NCI-H446 (cell line): ENCODE measurements around the gene CDK5RAP2.
"Not testable (repeated sequence)": the region's sequence is repeated elsewhere in the genome, so short reads cannot be mapped to it uniquely, and the experiment has no call there.

Source experiments
- DNase-seq, 2 experiments: peaks; one replicate each; lab custom pipeline; 2025; lab: John Stamatoyannopoulos, UW

CDK5RAP2 gene

DNA sequence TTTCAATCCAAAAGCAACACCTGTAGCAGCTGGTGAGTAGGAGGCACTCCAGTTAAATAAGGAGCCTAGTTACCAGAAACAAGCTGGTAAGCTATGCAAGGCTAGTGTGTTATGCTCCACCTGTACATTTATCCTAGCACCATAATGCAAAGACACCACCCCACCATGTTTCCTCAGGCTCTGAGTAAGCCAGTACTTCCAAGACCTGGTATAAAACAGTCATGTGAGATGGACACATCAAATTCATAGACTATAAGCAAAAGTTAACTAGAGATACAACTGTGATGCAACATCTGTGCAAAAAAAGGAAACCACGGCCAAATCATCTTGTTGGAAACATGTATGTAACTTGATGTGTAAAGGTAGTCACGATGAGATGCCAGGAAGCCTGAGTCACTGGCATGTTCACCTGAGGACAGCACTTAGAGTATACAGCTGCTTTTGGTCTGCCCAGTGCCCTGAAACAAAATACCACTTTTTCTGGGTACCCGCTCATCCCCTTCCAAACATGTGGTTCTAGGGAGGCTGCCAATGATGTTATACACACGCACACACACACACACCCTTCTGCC lies 66.1 kb downstream of the CDK5RAP2 start:
- DNase-seq: no peak

DNA sequence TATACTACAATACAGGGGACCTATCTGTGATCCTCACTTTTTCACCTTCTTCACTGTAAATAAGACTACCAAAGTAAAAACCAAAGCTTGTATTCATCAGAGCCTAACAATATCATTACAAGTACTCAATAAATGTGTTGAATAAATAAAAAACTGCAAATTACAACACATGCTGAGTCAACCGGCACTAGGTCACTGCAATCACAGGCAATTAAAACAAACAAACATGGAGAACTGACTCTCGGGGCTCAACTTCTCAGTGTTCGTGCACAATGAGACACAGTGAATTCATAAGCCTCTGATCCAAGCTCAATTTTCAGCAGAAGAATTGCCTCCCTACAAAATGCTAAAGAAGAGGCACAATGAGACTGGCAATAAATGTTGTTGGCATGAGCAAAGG lies 69.2 kb downstream of the CDK5RAP2 start:
- no peak for DNase-seq

DNA sequence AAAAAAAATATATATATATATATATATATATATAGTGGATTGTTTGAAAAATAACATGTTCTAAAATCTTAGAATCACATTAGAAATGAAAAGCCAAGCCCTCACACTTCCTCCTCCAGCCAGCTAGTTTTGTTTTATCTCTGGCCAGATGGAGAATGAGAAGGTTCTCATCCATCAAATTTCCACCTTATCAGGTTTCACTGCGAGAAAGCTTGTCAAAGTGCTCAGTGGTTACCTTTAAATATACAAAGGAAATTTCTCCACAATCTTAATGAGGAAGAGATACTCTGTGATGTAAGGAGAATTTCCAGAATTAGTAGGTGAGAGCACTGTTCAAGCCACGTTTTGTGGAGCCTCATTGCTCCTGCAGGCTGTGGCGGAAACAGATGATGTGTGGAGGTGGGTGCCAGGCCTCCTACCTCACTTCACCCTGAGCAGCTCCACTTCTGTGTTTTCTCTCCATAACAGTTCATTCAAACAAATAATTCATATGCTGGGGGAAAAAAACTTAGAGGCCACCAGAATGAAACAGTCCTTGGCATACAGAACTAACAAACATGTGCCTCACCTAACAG lies 71.9 kb downstream of the CDK5RAP2 start:
- no peak for DNase-seq

DNA sequence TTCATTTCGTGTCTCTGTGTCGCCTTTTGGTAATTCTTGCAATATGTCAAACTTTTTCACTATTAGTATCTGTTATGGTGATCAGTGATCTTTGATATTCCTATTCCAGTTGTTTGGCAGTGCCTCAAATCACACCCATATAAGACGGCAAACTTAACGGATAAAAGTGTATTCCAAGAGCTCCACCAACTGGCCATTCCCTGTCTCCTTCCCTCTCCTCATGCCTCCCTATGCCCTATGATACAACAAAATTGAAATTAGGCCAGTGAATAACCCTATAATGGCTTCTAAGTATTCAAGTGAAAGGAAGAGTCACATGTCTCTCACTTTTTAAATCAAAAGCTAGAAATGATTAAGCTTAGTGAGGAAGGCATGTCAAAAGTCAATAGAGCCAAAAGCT lies 74.8 kb downstream of the CDK5RAP2 start:
- DNase-seq: no peak

DNA sequence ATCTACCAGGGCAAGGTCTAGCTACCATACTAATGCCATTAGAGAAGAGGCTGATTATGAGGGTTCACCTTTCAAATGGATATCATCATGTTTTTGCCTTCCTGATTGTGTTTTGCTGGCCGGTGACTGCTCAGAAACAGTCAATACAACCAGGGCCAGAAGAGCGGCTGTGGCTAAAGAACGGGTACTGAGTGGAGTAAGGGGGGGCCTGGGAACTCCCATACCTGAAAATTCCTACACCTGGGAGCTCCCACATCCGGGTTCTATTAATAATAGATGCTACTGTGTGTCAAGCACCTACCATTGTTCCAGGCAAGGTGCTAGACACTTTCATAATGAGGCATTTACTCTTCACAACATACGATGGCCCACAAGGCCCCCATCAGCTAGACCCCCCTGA lies 79.2 kb downstream of the CDK5RAP2 start:
- no peak for DNase-seq

DNA sequence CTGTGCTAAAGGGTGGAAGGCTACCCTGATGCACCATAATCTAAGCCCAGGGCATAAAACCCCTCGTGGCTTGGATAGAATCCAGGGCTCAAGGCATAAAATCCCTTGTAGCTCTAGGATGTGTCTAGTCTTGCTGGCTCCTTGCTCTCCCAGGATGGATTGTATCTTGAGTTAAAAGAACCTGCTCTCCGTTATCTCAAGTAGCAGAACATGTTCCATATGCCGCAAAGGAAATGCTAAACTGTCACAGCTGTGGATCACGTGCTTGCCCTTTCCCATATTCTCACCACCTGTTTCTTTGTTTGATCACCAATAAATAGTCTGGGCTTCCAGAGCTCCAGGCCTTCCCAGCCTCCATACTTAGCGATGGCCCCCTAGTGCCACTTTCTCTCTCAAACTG lies 82.1 kb downstream of the CDK5RAP2 start:
- not testable (repeated sequence) for DNase-seq

DNA sequence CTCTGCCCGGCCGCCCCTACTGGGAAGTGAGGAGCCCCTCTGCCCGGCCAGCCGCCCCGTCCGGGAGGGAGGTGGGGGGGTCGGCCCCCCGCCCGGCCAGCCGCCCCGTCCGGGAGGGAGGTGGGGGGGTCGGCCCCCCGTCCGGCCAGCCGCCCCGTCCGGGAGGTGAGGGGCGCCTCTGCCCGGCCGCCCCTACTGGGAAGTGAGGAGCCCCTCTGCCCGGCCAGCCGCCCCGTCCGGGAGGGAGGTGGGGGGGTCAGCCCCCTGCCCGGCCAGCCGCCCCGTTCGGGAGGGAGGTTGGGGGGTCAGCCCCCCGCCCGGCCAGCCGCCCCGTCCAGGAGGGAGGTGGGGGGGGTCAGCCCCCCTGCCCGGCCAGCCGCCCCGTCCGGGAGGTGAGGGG lies 83.5 kb downstream of the CDK5RAP2 start:
- not testable (repeated sequence) for DNase-seq

DNA sequence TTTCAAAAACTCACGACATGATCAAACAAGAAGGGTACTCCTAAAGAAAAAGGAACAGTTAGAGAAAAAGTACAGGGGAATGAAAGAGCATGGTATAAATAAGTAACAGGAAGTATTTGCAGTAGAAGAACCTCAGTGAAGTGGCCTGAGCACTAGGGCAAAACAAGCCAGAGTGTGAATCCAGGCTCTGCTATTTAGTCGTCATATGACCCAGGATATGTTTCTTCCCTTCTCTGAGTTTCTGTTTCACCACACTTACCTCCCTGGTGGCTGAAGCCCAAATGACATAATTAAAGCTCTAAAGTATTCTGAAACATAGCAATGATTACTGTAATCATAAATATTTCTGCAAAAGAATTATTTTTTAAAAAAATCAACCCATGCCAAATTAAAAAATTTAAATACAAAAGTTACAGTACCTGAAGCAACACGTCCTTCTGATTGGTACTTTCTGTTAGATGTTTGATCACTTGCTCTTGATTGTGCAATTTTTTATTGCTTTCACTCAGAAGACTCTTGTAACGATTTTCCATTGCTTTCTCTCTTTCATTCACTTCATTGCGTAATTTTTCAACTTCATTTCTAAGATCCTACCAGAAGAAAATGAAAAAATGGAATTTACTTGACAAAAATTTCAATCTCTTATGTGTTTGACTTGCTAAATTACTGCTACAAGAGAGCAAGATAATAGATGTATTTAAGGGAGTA lies 88.9 kb downstream of the CDK5RAP2 start:
- DNase-seq: no peak

DNA sequence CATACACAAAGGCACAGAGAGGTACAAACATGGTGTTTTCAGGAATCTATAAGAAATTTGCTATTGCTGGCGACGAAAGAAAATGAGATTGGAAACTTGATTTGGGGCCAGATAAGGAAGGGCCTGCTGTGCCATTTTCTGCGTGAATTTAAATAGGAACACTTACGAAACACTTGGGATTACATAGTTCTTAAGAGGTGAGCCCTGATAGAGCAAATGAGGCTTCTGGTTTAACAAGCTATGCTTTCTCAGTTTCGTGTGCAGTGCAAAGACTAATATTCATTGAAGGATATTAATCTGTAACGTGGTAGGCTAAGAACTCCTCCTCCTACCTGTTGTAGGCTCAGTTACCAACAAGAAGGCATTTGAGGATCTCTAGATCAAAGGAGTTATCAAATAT lies 93.1 kb downstream of the CDK5RAP2 start:
- no peak for DNase-seq

DNA sequence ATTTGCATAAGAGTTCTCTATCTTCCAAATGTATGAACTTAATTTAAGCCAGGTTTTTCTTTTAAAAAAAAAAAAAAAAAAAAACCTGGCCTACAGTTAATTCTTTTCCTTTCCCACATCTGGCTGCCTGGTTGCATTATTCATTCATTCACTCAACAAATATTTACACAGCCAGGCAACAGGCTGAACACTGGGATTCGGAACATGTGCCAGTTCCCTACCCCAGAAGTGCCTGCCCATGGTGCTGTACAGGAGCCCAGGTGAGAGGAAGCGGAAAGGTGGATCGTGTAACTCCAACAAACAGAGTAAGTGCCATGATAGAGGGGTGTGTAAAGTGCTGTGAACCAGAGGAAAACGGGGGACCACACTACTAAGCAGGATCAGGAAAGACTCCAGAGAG lies 93.6 kb downstream of the CDK5RAP2 start:
- no peak for DNase-seq

DNA sequence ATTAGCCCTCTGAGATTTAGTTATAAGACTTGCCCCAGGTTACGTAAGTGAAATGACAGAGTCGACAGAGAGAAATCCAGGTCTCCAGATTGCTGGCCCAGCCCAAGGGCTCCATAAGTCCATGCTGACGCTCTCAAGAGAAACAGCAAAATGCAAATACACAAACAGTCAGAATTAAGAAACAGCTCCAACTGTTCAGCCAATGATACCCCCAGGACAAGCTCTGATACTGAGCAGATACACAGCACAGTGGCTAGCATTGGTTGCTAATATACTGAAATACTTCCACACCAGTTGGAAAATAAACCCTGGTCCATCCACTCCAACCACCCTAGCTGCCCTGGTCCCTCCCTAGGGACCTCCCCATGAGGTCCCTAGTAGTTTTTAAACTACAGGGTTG lies 94.2 kb downstream of the CDK5RAP2 start:
- DNase-seq: no peak

DNA sequence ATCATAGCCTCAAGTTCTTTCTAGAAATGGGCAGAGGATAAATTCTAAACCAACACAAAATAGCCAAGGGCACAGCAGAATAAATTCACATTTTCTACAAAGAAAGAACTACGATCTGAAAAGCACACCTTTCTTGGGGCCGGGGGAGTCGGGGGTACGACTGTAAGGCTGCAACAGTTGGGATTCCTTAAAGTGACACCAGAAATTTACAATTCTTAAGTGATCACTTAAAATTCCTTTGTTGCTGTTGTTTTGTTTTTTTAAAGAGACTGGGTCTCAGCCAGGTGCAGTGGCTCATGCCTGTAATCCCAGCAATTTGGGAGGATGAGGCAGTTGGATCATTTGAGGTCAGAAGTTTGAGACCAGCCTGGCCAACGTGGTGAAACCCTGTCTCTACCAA lies 95.8 kb downstream of the CDK5RAP2 start:
- DNase-seq: no peak

DNA sequence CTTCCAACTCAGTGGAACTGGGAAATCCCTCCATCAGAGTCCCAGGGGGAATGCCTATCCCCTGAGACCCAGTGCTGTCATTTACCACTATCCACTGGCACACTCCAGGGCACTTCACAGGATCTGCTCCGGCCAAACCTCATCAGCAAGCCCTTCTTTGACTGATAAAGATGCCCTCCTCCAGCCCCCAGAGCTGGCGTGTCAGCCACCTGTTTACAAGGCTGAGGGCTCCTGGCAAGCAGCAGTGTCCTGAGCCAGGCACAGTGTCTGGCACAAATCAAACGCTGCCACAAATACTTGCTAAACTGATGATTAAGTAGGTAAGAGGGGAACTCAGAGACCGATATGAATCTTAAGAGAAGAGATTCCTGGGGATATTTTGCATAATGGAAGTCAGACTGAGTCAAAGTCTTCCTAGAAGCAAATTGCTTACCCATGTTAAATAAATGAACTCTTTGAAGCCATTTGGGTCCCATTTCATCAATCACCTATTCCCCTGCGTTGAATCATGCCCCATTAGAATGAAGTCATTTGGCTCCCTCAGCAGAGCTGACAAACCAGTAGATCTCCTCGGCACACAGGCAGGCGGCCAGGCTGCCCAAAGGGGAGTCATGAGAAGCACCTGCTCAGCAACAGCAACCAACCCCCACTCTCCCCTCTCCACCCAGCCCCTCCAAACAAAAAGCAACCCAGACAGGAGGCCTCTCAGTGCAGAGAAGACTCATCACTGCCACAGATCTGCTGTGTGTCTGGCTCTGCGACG lies 97.4 kb downstream of the CDK5RAP2 start:
- peak in 1 of 2 experiments; percentile 11 for DNase-seq

DNA sequence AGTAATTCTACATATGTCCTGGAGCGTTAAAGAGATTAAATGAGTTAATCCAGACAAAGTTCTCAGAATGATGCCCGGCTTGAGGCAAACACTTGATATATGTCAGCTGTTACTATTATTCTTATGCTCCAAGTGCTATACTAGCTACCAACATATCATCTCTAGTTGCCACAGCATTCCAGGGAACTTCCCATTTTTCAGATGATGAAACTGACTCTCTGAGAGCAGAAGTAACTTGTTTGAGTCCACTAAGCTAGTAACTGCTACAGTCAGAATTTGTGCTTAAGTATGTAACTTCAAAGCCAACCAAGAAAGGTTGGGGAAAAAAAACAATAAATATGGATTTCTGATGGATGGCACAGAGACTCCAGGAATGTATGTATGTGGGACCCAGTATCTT lies 98.1 kb downstream of the CDK5RAP2 start:
- no peak for DNase-seq

DNA sequence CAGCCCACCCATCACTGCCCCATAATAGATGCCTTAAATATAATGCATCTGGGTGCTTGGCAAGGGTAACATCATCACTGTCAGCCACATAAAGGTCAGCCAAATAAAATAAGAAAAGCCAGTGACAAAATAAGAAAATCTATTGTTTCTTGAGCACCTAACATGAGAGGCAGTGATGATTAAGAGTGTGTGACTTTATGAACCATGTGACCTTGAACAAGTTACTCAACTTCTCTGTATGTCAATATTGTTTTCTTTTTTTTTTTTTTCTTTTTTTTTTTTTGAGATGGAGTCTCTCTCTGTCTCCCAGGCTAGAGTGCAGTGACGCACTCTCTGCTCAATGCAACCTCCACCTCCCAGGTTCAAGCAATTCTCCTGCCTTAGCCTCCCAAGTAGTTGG lies 98.7 kb downstream of the CDK5RAP2 start:
- DNase-seq: no peak

DNA sequence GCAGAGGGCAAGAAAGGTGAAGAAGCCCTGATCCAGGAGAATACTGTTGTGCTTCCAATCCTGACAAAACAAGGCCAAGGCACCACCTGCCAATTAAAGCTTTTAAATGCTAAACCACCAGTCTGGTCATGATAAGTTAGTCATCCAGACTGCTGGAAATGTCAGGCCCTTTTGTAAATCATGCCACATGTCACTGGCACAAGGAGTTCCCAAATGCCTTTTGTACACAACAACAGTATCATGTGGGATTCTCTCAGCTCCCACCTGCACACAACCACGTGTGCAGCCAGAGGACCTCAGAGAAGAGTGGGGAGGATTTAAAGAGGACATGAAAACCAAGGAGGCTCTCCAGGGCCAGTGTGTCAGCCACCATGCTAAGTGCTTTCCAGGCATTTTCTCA lies 99.3 kb downstream of the CDK5RAP2 start:
- DNase-seq: peak in 1 of 2 experiments; percentile 3

DNA sequence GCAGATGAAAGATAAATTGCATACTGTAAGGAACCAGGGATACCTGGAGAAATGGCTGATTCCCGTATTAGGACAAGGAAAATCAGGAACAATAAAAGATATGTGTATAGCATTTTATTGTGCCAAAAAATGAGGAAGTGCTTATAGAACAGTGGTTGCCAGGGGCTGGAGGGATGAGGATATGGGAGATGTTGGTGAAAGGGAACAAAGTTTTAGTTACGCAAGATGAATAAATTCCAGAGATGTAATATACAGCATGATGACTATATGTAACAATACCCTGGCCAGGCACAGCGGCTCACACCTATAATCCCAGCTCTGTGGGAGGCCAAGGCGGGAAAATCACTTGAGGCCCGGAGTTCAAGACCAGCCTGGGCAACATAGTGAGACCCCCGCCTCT lies 101.8 kb downstream of the CDK5RAP2 start:
- no peak for DNase-seq

DNA sequence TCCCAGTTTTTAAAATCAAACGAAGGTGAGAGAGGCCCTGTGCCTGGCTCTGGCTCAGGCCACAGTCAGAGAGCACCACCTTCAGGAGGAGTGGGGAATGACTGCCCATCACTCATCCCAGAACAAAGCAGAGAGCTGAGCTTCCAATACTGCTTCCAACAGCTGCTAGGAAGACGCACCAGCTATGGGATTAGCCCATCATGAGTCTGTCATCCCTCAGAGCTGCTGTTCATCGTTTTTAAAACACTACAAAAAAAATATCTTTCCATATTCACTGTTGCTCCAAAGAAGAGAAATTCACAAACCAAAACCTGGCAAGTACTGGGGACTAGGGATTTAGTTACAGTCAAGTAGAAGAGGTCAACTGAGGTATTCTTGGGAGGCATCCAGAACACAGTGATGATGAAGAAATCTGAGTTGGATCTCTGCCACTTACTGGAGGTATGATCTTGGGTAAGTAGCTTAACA lies 102.4 kb downstream of the CDK5RAP2 start:
- DNase-seq: peak; percentile 7 to 71

DNA sequence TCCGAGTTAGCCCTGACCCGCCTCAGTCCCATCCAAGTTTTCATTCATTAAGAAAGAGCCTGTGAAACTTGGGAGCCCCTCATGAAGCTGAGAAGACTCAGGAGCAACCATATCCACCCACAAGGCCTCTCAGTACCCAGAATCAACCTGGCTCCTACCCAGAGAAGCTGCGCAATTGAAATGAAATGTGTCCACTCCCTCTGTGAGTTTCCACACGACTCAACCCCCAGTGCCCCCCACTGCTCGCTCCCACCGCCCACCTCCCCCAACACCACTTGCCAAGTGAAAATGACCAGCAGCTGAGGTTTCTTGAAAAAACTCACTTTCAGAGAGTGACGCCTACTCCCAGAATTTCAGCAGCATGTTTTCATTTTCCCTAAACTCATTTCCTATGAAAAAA lies 104.6 kb downstream of the CDK5RAP2 start:
- DNase-seq: no peak

DNA sequence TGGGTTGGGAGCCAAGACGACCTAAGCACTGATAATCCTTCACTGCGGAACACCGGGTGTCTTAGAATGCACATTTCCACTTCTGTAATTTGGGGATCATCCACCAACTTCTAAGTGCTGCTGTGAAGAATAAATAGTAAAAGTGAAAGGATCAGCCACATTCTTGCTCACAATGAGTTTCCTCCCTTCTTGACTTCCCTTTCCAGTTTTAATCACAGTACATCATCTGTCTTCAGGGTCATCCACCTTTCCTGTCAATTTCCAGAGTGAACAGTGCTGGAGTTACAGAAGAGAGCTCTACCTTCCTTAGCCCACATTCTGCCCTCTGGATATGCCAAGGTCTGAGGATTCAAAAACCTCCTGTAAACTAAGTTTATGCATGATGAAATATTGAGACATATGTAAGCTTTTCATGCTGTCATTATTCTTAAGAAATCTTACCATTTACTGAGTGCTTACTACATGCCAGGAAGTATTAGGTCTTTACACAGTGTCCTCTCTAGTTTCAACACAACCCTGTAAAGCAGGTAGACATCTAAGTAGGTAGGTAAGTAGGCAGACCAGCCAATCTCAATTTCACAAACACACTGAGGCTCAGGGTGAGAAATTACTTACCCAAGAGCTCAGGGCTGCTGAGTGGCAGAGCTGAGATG lies 105.2 kb downstream of the CDK5RAP2 start:
- DNase-seq: no peak

DNA sequence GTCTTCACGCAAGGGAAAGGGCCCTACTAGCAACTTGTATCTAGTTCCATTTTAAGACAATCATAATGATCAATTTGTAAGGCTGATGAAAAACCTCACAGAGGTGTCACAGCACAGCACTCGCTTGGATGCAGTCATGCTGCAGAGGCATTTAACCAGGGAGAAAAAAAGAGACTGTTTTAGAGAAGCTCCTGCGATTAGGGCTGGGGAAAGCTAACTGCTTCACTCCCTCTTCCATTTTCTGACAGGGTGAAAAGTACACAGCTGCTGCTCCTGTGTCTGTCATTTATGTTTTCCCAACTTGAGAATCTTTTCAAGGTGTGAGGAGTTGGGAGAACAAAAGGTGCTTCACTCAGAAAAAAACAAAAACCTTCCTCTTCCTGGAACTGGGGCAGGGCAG lies 106.4 kb downstream of the CDK5RAP2 start:
- DNase-seq: no peak

DNA sequence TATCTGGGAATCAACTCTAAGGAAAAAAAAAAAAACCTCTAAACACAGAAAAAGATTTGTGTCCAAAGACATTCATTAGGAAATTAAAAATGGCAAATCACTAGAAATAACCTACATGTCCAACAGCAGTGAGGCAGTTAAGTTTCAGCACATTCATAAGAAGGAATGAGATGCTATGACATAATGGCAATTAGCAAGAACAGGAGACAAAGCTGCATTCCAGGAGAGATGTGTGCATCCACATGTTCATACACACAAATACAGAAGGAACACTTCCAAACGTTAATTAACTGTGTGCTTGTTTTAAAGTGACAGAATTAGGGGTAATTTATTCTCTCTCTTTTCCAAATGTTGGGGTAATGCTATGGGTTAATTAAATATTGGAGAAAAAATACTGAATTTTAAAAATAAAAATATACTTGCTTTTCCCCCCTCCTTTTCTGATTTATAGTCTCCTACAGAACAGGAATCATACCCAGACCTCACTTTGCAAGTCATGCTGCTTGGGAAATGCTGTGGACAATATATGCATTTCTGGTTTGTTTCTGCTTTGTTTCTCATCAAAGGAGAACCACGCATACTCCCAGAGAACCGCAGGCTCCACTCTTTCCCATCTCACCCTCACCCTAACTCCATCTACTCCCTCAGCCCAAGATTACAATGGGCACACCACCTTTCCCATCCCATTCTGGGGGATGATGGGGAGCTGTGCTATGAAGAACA lies 114.1 kb downstream of the CDK5RAP2 start:
- DNase-seq: no peak
